ENCODE results near the gene TJP1. TPM values are rescaled to one million over a fixed set of nuclear protein-coding genes. Genes with fewer than 3 reads are reported as not detected.

Gene TJP1
- total and polyA plus RNA-seq, 7 experiments from 2014 or later, result not detected

- intact Hi-C loops (cut with micrococcal nuclease), result no loop called here
- DNase-seq, result no peak
- ChIA-PET CTCF (no interaction called here), POLR2A (no interaction called here)
- ATAC-seq, result no peak
- no peaks in the 10 kb centered on the region for H3K4me1 Mint-ChIP-seq
- no peak overlapping the region for H3K4me3 Mint-ChIP-seq
- peaks cover 0 to 36% (median 14%) of the 10 kb centered on the region in 5 donors for H3K27me3 Mint-ChIP-seq
- Histone ChIP-seq H3K4me1 (ENCODE audit: control insufficient read depth in 2 of 2, insufficient read depth in 2 of 2, low read length in 2 of 2) (no peaks in the 10 kb centered on the region), H3K27me3 (ENCODE audit: control insufficient read depth in 2 of 2, insufficient read depth in 2 of 2, low read length in 2 of 2) (no peaks in the 10 kb centered on the region), H3K27ac (ENCODE audit: low read depth, low read length) (no peak overlapping the region), H3K36me3 (ENCODE audit: control insufficient read depth in 2 of 3, insufficient read depth in 3 of 3, low read length in 3 of 3) (no peaks in the 10 kb centered on the region), H3K4me3 (ENCODE audit: low read length) (no peak overlapping the region), H3K9me3 (ENCODE audit: control insufficient read depth in 2 of 3, low read length in 3 of 3) (no peaks in the 10 kb centered on the region)
- H3K9me3 Mint-ChIP-seq, result peaks cover 0 to 2% (median 0%) of the 10 kb centered on the region in 11 donors
- no peak overlapping the region for H3K27ac Mint-ChIP-seq
- no peaks in the 10 kb centered on the region for H3K36me3 Mint-ChIP-seq
Measured at GRCh38 chr15:29687204-29687815, 135.0 kb downstream of the TJP1 start.

- Histone ChIP-seq H3K4me3 (ENCODE audit: low read length) (no peak overlapping the region), H3K9me3 (ENCODE audit: control insufficient read depth in 2 of 3, low read length in 3 of 3) (no peaks in the 10 kb centered on the region), H3K36me3 (ENCODE audit: control insufficient read depth in 2 of 3, insufficient read depth in 3 of 3, low read length in 3 of 3) (no peaks in the 10 kb centered on the region), H3K27ac (ENCODE audit: low read depth, low read length) (no peak overlapping the region), H3K4me1 (ENCODE audit: control insufficient read depth in 2 of 2, insufficient read depth in 2 of 2, low read length in 2 of 2) (no peaks in the 10 kb centered on the region), H3K27me3 (ENCODE audit: control insufficient read depth in 2 of 2, insufficient read depth in 2 of 2, low read length in 2 of 2) (no peaks in the 10 kb centered on the region)
- H3K27ac Mint-ChIP-seq, result no peak overlapping the region
- ChIA-PET CTCF (no interaction called here), POLR2A (no interaction called here)
- H3K36me3 Mint-ChIP-seq, result no peaks in the 10 kb centered on the region
- DNase-seq, result no peak
- ATAC-seq, result no peak
- no peaks in the 10 kb centered on the region for H3K4me1 Mint-ChIP-seq
- intact Hi-C loops (cut with micrococcal nuclease), result no loop called here
- H3K4me3 Mint-ChIP-seq, result no peak overlapping the region
- H3K27me3 Mint-ChIP-seq, result peaks cover 0 to 32% (median 14%) of the 10 kb centered on the region in 5 donors
- H3K9me3 Mint-ChIP-seq, result peaks cover 0 to 2% (median 0%) of the 10 kb centered on the region in 11 donors
Measured at GRCh38 chr15:29686445-29687203, 135.6 kb downstream of the TJP1 start.

GRCh38 chr15:29686079-29686425 lies 136.2 kb downstream of the TJP1 start:
- H3K9me3 ChIP-seq (ENCODE audit: control insufficient read depth in 2 of 3, low read length in 3 of 3), result no peaks in the 10 kb centered on the region
- no peaks in the 10 kb centered on the region for H3K36me3 ChIP-seq (ENCODE audit: control insufficient read depth in 2 of 3, insufficient read depth in 3 of 3, low read length in 3 of 3)
- DNase-seq (no peak), ATAC-seq (no peak)
- no peaks in the 10 kb centered on the region for H3K4me1 Mint-ChIP-seq
- intact Hi-C loops (cut with micrococcal nuclease), result no loop called here
- H3K4me3 ChIP-seq (ENCODE audit: low read length), result no peak overlapping the region
- no peaks in the 10 kb centered on the region for H3K36me3 Mint-ChIP-seq
- no peak overlapping the region for H3K27ac Mint-ChIP-seq
- H3K9me3 Mint-ChIP-seq, result peaks cover 0 to 2% (median 0%) of the 10 kb centered on the region in 11 donors
- peaks cover 0 to 30% (median 13%) of the 10 kb centered on the region in 5 donors for H3K27me3 Mint-ChIP-seq
- no peak overlapping the region for H3K4me3 Mint-ChIP-seq
- POLR2A ChIA-PET, result no interaction called here
- H3K27me3 ChIP-seq (ENCODE audit: control insufficient read depth in 2 of 2, insufficient read depth in 2 of 2, low read length in 2 of 2), result no peaks in the 10 kb centered on the region
- CTCF ChIA-PET, result no interaction called here
- H3K27ac ChIP-seq (ENCODE audit: low read depth, low read length), result no peak overlapping the region
- H3K4me1 ChIP-seq (ENCODE audit: control insufficient read depth in 2 of 2, insufficient read depth in 2 of 2, low read length in 2 of 2), result no peaks in the 10 kb centered on the region

GRCh38 chr15:29685156-29686078 lies 136.9 kb downstream of the TJP1 start:
- CTCF ChIA-PET, result no interaction called here

GRCh38 chr15:29682781-29683180 lies 139.5 kb downstream of the TJP1 start:
- ATAC-seq, result no peak
- intact Hi-C loops (cut with micrococcal nuclease), result no loop called here
- H3K27ac Mint-ChIP-seq, result no peak overlapping the region
- DNase-seq, result no peak
- peaks cover 2 to 18% (median 10%) of the 10 kb centered on the region in 5 donors for H3K27me3 Mint-ChIP-seq
- no peaks in the 10 kb centered on the region for H3K4me1 ChIP-seq (ENCODE audit: control insufficient read depth in 2 of 2, insufficient read depth in 2 of 2, low read length in 2 of 2)
- H3K4me3 ChIP-seq (ENCODE audit: low read length), result no peak overlapping the region
- ChIA-PET POLR2A (no interaction called here), CTCF (no interaction called here)
- no peak overlapping the region for H3K4me3 Mint-ChIP-seq
- no peaks in the 10 kb centered on the region for H3K36me3 Mint-ChIP-seq
- no peaks in the 10 kb centered on the region for H3K4me1 Mint-ChIP-seq
- no peaks in the 10 kb centered on the region for H3K27me3 ChIP-seq (ENCODE audit: control insufficient read depth in 2 of 2, insufficient read depth in 2 of 2, low read length in 2 of 2)
- H3K9me3 Mint-ChIP-seq, result peaks cover 0 to 2% (median 0%) of the 10 kb centered on the region in 11 donors
- H3K36me3 ChIP-seq (ENCODE audit: control insufficient read depth in 2 of 3, insufficient read depth in 3 of 3, low read length in 3 of 3), result no peaks in the 10 kb centered on the region
- H3K27ac ChIP-seq (ENCODE audit: low read depth, low read length), result no peak overlapping the region
- H3K9me3 ChIP-seq (ENCODE audit: control insufficient read depth in 2 of 3, low read length in 3 of 3), result no peaks in the 10 kb centered on the region

More at GRCh38 chr15:29685156-29686078, 136.9 kb downstream of the TJP1 start:
- Histone ChIP-seq H3K27ac (ENCODE audit: low read depth, low read length) (no peak overlapping the region), H3K4me1 (ENCODE audit: control insufficient read depth in 2 of 2, insufficient read depth in 2 of 2, low read length in 2 of 2) (no peaks in the 10 kb centered on the region), H3K27me3 (ENCODE audit: control insufficient read depth in 2 of 2, insufficient read depth in 2 of 2, low read length in 2 of 2) (no peaks in the 10 kb centered on the region), H3K4me3 (ENCODE audit: low read length) (no peak overlapping the region), H3K9me3 (ENCODE audit: control insufficient read depth in 2 of 3, low read length in 3 of 3) (no peaks in the 10 kb centered on the region), H3K36me3 (ENCODE audit: control insufficient read depth in 2 of 3, insufficient read depth in 3 of 3, low read length in 3 of 3) (no peaks in the 10 kb centered on the region)
- Mint-ChIP-seq H3K27me3 (peaks cover 0 to 30% (median 8%) of the 10 kb centered on the region in 5 donors), H3K27ac (no peak overlapping the region), H3K4me3 (no peak overlapping the region), H3K9me3 (peaks cover 0 to 2% (median 0%) of the 10 kb centered on the region in 11 donors), H3K4me1 (no peaks in the 10 kb centered on the region), H3K36me3 (no peaks in the 10 kb centered on the region)
- POLR2A ChIA-PET, result no interaction called here
- DNase-seq, result no peak
- no peak for ATAC-seq
- intact Hi-C loops (cut with micrococcal nuclease), result no loop called here

- H3K36me3 ChIP-seq (ENCODE audit: control insufficient read depth in 2 of 3, insufficient read depth in 3 of 3, low read length in 3 of 3), result no peaks in the 10 kb centered on the region
- intact Hi-C loops (cut with micrococcal nuclease), result no loop called here
- no peaks in the 10 kb centered on the region for H3K27me3 ChIP-seq (ENCODE audit: control insufficient read depth in 2 of 2, insufficient read depth in 2 of 2, low read length in 2 of 2)
- ChIA-PET CTCF (no interaction called here), POLR2A (no interaction called here)
- no peak overlapping the region for H3K4me3 ChIP-seq (ENCODE audit: low read length)
- Mint-ChIP-seq H3K27ac (no peak overlapping the region), H3K27me3 (peaks cover 5 to 20% (median 14%) of the 10 kb centered on the region in 5 donors), H3K4me3 (no peak overlapping the region), H3K4me1 (no peaks in the 10 kb centered on the region), H3K9me3 (peaks cover 0 to 2% (median 0%) of the 10 kb centered on the region in 11 donors), H3K36me3 (no peaks in the 10 kb centered on the region)
- DNase-seq (no peak), ATAC-seq (no peak)
- no peaks in the 10 kb centered on the region for H3K9me3 ChIP-seq (ENCODE audit: control insufficient read depth in 2 of 3, low read length in 3 of 3)
- H3K27ac ChIP-seq (ENCODE audit: low read depth, low read length), result no peak overlapping the region
- H3K4me1 ChIP-seq (ENCODE audit: control insufficient read depth in 2 of 2, insufficient read depth in 2 of 2, low read length in 2 of 2), result no peaks in the 10 kb centered on the region
Measured at GRCh38 chr15:29682361-29682760, 139.9 kb downstream of the TJP1 start.
